Duodenal mucosa (tissue), 2 donors: ENCODE measurements around the gene ORC2.
A peak's percentile ranks its signal among the peaks of the same experiment; 100 is the strongest.

Experiments used
- H3K27ac ChIP-seq: one replicate; pipeline ENCODE4 v1.7.0; 2013; ENCODE audit warnings: low read depth, low read length
- H3K27me3 ChIP-seq, 2 donors: one replicate each; pipeline ENCODE4 v1.7.0; 2013; ENCODE audit warnings: low read length in 2 of 2, control low read depth in 1 of 2; ENCODE audit not compliant: insufficient read depth in 2 of 2, control insufficient read depth in 1 of 2
- H3K36me3 ChIP-seq, 2 donors: one replicate each; pipeline ENCODE4 v1.7.0; 2013; ENCODE audit warnings: low read length in 2 of 2, control low read depth in 1 of 2; ENCODE audit not compliant: insufficient read depth in 2 of 2, control insufficient read depth in 1 of 2
- H3K4me1 ChIP-seq, 2 donors: one replicate each; pipeline ENCODE4 v1.7.0; 2013; ENCODE audit warnings: low read length in 2 of 2, control low read depth in 1 of 2; ENCODE audit not compliant: insufficient read depth in 2 of 2, control insufficient read depth in 1 of 2
- H3K4me3 ChIP-seq, 2 donors: one replicate each; pipeline ENCODE4 v1.7.0; 2013; ENCODE audit warnings: low read length in 2 of 2, low read depth in 1 of 2
- H3K9ac ChIP-seq, 2 donors: one replicate each; pipeline ENCODE4 v1.7.0; 2013; ENCODE audit warnings: low read length in 2 of 2, low read depth in 1 of 2
- H3K9me3 ChIP-seq, 2 donors: one replicate each; pipeline ENCODE4 v1.7.0; 2013; ENCODE audit warnings: low read length in 2 of 2, control low read depth in 1 of 2; ENCODE audit not compliant: control insufficient read depth in 1 of 2

The ORC2 gene

GRCh38 chr2:200963124-200963917, at the start of gene ORC2:
Gene ORC2, minus strand, starts transcription at chr2:200963660. Its CDS starts 5,537 bp downstream, at chr2:200958123.
- peak within 1 kb of the TSS; percentile 72 to 90 for H3K9ac ChIP-seq
- no peaks in the 10 kb centered on the region for H3K27me3 ChIP-seq
- peak within 1 kb of the TSS; percentile 89 for H3K27ac ChIP-seq
- no peaks in the 10 kb centered on the region for H3K9me3 ChIP-seq
- no peaks in the 10 kb centered on the region for H3K36me3 ChIP-seq
- peak within 1 kb of the TSS; percentile 97 to 99 for H3K4me3 ChIP-seq
- peaks cover 22 to 28% of the 10 kb centered on the region in 2 donors for H3K4me1 ChIP-seq

- Histone ChIP-seq H3K36me3 (peaks cover 13 to 21% of the 10 kb centered on the region in 2 donors), H3K27me3 (no peaks in the 10 kb centered on the region), H3K4me1 (peaks cover 6 to 11% of the 10 kb centered on the region in 2 donors), H3K4me3 (no peak overlapping the region), H3K27ac (no peak overlapping the region), H3K9ac (no peak overlapping the region), H3K9me3 (no peaks in the 10 kb centered on the region)
These were observed 44.9 kb upstream of the ORC2 start for GRCh38 chr2:201008296-201008829.

DNA sequence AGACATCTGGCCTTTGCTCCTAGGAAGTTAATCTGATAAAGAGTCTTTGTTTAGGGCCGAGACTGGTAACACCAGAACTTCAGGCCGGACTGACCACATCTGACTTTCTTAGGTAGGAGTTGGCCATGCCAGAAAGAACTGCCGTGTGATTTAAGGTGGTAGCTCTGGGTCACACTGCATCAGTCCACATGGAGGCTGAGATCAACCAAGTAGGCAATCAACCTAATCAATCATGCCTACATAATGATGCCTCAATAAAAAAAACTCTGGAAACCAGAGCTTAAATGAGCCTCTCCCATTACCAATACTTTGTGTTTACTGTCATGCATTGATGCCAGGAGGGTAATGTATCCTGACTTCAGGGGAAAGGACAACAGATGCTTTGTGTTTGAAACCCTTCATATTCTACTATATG, 44.1 kb upstream of the ORC2 start:
- peak overlapping the region in 1 of 2 donors; percentile 26 for H3K4me3 ChIP-seq
- no peaks in the 10 kb centered on the region for H3K27me3 ChIP-seq
- H3K4me1 ChIP-seq: peaks cover 6 to 11% of the 10 kb centered on the region in 2 donors
- no peak overlapping the region for H3K27ac ChIP-seq
- no peaks in the 10 kb centered on the region for H3K9me3 ChIP-seq
- H3K36me3 ChIP-seq: peaks cover 13 to 22% of the 10 kb centered on the region in 2 donors
- no peak overlapping the region for H3K9ac ChIP-seq

GRCh38 chr2:201006704-201007103, 43.2 kb upstream of the ORC2 start:
- Histone ChIP-seq H3K4me3 (no peak overlapping the region), H3K9me3 (no peaks in the 10 kb centered on the region), H3K36me3 (peaks cover 13 to 22% of the 10 kb centered on the region in 2 donors), H3K27ac (no peak overlapping the region), H3K4me1 (peaks cover 6 to 11% of the 10 kb centered on the region in 2 donors), H3K9ac (no peak overlapping the region), H3K27me3 (no peaks in the 10 kb centered on the region)

DNA sequence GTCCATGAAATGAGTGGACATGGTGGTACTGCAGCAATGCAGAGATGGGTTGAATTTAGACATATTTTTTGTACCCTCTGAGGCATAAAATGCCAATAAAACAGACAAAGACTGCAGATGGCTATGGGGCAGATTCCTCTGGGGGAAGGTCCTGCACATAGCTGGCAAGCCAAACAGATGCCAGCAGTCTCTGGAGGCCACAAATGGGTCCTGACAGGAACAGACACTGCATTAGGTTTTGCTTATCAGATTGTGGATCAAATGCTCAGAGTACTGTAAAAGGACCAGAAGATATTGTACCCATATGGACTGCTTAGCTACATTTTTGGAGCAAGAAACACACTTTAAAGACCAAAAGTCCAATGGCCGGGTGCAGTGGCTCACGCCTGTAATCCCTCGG, 40.9 kb upstream of the ORC2 start:
- Histone ChIP-seq H3K4me1 (peaks cover 6 to 11% of the 10 kb centered on the region in 2 donors), H3K9me3 (no peaks in the 10 kb centered on the region), H3K27me3 (no peaks in the 10 kb centered on the region), H3K9ac (no peak overlapping the region), H3K4me3 (no peak overlapping the region), H3K36me3 (peaks cover 13 to 26% of the 10 kb centered on the region in 2 donors), H3K27ac (no peak overlapping the region)

DNA sequence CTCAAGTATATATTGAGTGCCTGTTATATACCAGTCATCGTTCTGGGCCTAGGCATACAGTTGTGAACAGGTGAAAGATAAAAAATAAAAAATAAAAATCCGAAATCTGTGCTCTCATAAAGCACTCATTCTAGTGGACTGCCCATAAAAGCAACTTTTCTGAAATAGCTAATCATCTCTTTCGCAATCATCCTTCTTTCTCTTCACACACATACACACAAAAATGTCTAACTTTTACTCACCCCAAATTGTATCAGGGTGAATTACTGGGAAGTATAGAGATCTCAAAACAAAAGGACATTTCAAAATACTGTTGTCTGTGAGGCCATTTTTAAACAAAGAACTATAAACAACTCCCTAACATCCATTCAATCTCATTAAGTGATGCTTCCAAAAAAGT, 29.6 kb upstream of the ORC2 start:
- H3K36me3 ChIP-seq: peaks cover 16 to 49% of the 10 kb centered on the region in 2 donors
- H3K4me1 ChIP-seq: no peaks in the 10 kb centered on the region
- no peak overlapping the region for H3K4me3 ChIP-seq
- no peaks in the 10 kb centered on the region for H3K9me3 ChIP-seq
- H3K9ac ChIP-seq: no peak overlapping the region
- no peaks in the 10 kb centered on the region for H3K27me3 ChIP-seq
- H3K27ac ChIP-seq: no peak overlapping the region

DNA sequence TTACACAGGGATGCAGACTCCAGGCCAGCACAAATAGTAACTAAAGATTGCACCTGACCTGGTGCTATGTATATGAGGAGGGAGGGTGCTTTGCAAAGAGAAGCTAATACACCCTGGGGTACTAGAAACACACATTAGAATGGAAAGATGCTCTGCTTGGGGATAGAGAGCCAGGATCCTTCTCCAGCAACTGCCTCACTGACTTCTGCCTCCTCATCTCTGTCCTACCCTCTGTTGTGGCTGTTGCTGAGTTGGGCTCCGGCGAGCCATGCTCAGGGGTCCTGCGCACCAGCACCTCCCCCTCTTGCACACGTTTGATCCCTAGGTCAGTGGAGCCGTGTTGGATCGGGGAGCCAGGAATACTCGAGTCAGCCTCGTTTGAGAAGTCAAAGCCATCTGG, 23.7 kb upstream of the ORC2 start:
- no peaks in the 10 kb centered on the region for H3K4me1 ChIP-seq
- H3K4me3 ChIP-seq: no peak overlapping the region
- peaks cover 24 to 34% of the 10 kb centered on the region in 2 donors for H3K36me3 ChIP-seq
- no peak overlapping the region for H3K27ac ChIP-seq
- no peaks in the 10 kb centered on the region for H3K27me3 ChIP-seq
- H3K9ac ChIP-seq: no peak overlapping the region
- no peaks in the 10 kb centered on the region for H3K9me3 ChIP-seq

DNA sequence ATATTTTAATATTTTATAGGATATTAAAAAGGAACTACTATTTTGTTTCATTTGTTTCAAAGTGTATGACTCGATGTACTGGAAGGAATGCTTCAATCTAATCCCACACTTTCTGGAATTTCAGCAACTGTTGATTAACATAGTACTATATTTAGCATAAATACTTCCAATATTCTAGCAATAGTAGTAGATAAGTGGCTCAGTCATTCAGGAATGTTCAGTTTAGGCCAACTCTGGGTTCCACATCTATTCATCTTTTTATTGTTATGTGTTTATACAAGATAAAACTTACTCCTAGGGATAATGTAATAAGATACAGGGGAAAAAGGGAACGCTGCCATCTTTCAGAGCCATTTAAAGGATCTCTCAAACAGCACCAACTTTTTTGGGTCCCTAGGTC, 22.3 kb upstream of the ORC2 start:
- no peaks in the 10 kb centered on the region for H3K9me3 ChIP-seq
- H3K27me3 ChIP-seq: no peaks in the 10 kb centered on the region
- H3K9ac ChIP-seq: no peak overlapping the region
- H3K4me1 ChIP-seq: no peaks in the 10 kb centered on the region
- no peak overlapping the region for H3K4me3 ChIP-seq
- no peak overlapping the region for H3K27ac ChIP-seq
- peaks cover 31 to 42% of the 10 kb centered on the region in 2 donors for H3K36me3 ChIP-seq

DNA sequence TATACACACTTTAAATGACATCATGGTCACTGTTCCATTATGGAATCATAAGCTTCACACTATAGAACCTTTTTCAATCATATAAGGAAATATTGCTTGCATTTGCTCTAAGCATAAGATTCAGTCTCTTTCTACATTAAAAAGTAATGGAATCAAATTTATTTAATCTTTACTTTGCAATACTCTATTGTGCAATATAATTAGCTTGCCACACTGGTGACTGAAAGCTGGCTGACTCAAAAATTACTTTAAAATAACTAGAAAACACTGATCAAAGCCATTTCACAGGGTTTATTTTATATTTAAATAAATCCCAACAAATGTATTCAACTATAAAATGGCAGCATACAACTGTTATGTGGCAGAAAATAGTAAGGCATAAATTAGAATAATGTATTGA, 13.2 kb upstream of the ORC2 start:
- H3K9ac ChIP-seq: no peak overlapping the region
- H3K27ac ChIP-seq: no peak overlapping the region
- no peak overlapping the region for H3K4me3 ChIP-seq
- H3K36me3 ChIP-seq: peaks cover 11 to 19% of the 10 kb centered on the region in 2 donors
- H3K4me1 ChIP-seq: peaks cover 2 to 3% of the 10 kb centered on the region in 2 donors
- H3K27me3 ChIP-seq: no peaks in the 10 kb centered on the region
- no peaks in the 10 kb centered on the region for H3K9me3 ChIP-seq

DNA sequence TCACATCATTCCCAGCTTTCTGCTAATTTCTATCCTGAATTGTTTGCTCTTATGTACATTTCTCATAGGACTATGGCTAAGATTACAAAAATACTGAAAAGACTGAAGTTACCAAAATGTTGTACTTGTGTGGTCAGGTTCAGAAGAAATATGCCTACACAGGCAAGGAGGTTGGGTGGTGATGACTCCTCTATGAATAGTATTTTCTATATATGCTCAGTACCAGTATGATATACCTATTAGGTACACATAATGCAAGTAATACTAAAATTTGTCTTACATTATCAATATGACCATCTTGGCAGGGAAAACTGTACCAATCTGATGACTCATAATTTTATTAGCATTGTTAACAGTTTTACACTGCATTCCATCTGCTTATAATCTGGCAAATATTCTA, 12.2 kb upstream of the ORC2 start:
- Histone ChIP-seq H3K4me1 (peaks cover 2 to 3% of the 10 kb centered on the region in 2 donors), H3K4me3 (no peak overlapping the region), H3K36me3 (peaks cover 5 to 8% of the 10 kb centered on the region in 2 donors), H3K27me3 (no peaks in the 10 kb centered on the region), H3K9ac (no peak overlapping the region), H3K27ac (no peak overlapping the region), H3K9me3 (no peaks in the 10 kb centered on the region)
